ENCODE measurements around the gene CCND1. TPM values are rescaled to one million over a fixed set of nuclear protein-coding genes. Genes with fewer than 3 reads are reported as not detected.

CCND1 gene
- total RNA-seq, 1 experiment from 2014 or later, result 331 TPM

GRCh38 chr11:69641681-69642548 is 959 bp downstream of the CCND1 start:
- Histone ChIP-seq H3K27me3 (replicated peaks; ENCODE audit: control insufficient read depth, insufficient read depth, low read length) (no peaks in the 10 kb centered on the region), H3K4me1 (peaks cover 19% of the 10 kb centered on the region), H3K9me3 (no peaks in the 10 kb centered on the region), H3K4me3 (ENCODE audit: low read depth, low read length) (peak overlapping the region; percentile 73), H3K36me3 (ENCODE audit: control insufficient read depth, insufficient read depth, low read length) (peaks cover 7% of the 10 kb centered on the region)
- intact Hi-C loops (cut with micrococcal nuclease; ENCODE audit: unreplicated experiment), result loop anchor here (1.0 kb wide), 1 partner anchor 368 kb away; no protein-coding TSS in a partner anchor
- Mint-ChIP-seq H3K36me3 (ENCODE audit: insufficient read depth, unreplicated experiment) (peaks cover 86% of the 10 kb centered on the region), H3K27ac (ENCODE audit: unreplicated experiment) (peak overlapping the region; percentile 97), H3K27me3 (ENCODE audit: insufficient read depth, unreplicated experiment) (no peaks in the 10 kb centered on the region), H3K4me1 (ENCODE audit: low read depth, unreplicated experiment) (peaks cover 13% of the 10 kb centered on the region), H3K9me3 (ENCODE audit: unreplicated experiment) (no peaks in the 10 kb centered on the region), H3K4me3 (ENCODE audit: unreplicated experiment) (peak overlapping the region; percentile 96)
- no peak for TF ChIP-seq CTCF (IDR thresholded peaks at IDR 0.05; ENCODE audit: insufficient read depth in 1 of 2, low read depth in 1 of 2, low read length in 1 of 2, severe bottlenecking in 1 of 2, unreplicated experiment in 1 of 2)
- DNase-seq, result peak; percentile 30 to 47
- POLR2A ChIA-PET, result interaction anchor here (0.6 kb wide), 2 partner anchors 35 to 261 kb away, joined by 6 read pairs; no protein-coding TSS in a partner anchor
- CTCF ChIA-PET, result interaction anchor here (0.6 to 1.3 kb wide), 4 partner anchors 8 to 349 kb away, joined by 3 to 4 read pairs (median 3); partner anchors contain the start of gene LTO1
- BruUV-seq (replicated peaks), result no TSS peak

GRCh38 chr11:69642549-69642912 is 1.6 kb downstream of the CCND1 start:
- H3K36me3 Mint-ChIP-seq (ENCODE audit: insufficient read depth, unreplicated experiment), result peaks cover 87% of the 10 kb centered on the region
- H3K4me1 Mint-ChIP-seq (ENCODE audit: low read depth, unreplicated experiment), result peaks cover 13% of the 10 kb centered on the region
- peaks cover 9% of the 10 kb centered on the region for H3K36me3 ChIP-seq (ENCODE audit: control insufficient read depth, insufficient read depth, low read length)
- BruUV-seq (replicated peaks), result no TSS peak
- peak in 1 of 2 experiments; percentile 49 for DNase-seq
- no peaks in the 10 kb centered on the region for H3K9me3 ChIP-seq
- ChIA-PET CTCF (interaction anchor here (0.7 to 1.6 kb wide), 8 partner anchors 9 to 541 kb away, joined by 3 to 9 read pairs (median 3); no protein-coding TSS in a partner anchor), POLR2A (no interaction called here)
- H3K27me3 ChIP-seq (replicated peaks; ENCODE audit: control insufficient read depth, insufficient read depth, low read length), result no peaks in the 10 kb centered on the region
- H3K4me3 ChIP-seq (ENCODE audit: low read depth, low read length), result peak overlapping the region; percentile 73
- no peaks in the 10 kb centered on the region for H3K9me3 Mint-ChIP-seq (ENCODE audit: unreplicated experiment)
- H3K27ac Mint-ChIP-seq (ENCODE audit: unreplicated experiment), result no peak overlapping the region
- no peaks in the 10 kb centered on the region for H3K27me3 Mint-ChIP-seq (ENCODE audit: insufficient read depth, unreplicated experiment)
- intact Hi-C loops (cut with micrococcal nuclease; ENCODE audit: unreplicated experiment), result no loop called here
- H3K4me1 ChIP-seq, result peaks cover 13% of the 10 kb centered on the region
- no peak for TF ChIP-seq CTCF (IDR thresholded peaks at IDR 0.05; ENCODE audit: insufficient read depth in 1 of 2, low read depth in 1 of 2, low read length in 1 of 2, severe bottlenecking in 1 of 2, unreplicated experiment in 1 of 2)
- H3K4me3 Mint-ChIP-seq (ENCODE audit: unreplicated experiment), result peak overlapping the region; percentile 96

DNA sequence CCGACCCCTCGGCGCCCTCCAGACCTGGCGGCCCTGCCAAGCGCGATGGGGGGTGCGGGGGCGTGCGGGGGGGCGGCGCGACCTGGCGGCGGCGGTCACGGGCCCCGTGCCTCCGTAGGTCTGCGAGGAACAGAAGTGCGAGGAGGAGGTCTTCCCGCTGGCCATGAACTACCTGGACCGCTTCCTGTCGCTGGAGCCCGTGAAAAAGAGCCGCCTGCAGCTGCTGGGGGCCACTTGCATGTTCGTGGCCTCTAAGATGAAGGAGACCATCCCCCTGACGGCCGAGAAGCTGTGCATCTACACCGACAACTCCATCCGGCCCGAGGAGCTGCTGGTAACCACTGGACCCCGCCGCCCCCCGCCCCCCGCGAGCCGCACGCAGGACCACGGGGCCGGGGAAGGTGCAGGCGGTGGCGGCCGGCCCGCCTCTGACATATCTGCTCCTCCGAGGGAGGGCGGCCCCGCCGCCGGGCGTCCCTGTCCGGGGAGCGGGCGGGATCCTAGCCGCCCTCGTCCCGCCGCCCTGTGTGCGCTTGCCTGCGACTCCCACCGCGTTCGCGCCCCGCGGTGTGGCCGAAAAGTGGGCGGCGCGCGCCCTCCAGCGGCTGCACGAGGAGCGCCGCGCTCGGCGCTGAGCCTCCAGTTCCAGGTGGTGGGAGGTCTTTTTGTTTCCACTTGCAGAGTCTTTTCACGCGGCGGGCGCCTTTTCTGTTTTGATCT is 2.1 kb downstream of the CCND1 start:
- BruUV-seq (replicated peaks), result no TSS peak
- peak overlapping the region; percentile 96 for H3K4me3 Mint-ChIP-seq (ENCODE audit: unreplicated experiment)
- peaks cover 11% of the 10 kb centered on the region for H3K36me3 ChIP-seq (ENCODE audit: control insufficient read depth, insufficient read depth, low read length)
- peaks cover 87% of the 10 kb centered on the region for H3K36me3 Mint-ChIP-seq (ENCODE audit: insufficient read depth, unreplicated experiment)
- intact Hi-C loops (cut with micrococcal nuclease; ENCODE audit: unreplicated experiment), result loop anchor here (1.0 kb wide), 4 partner anchors 206 to 542 kb away; no protein-coding TSS in a partner anchor
- peak overlapping the region; percentile 45 for H3K27ac Mint-ChIP-seq (ENCODE audit: unreplicated experiment)
- CTCF ChIA-PET, result interaction anchor here (0.7 to 1.6 kb wide), 10 partner anchors 9 to 541 kb away, joined by 3 to 9 read pairs (median 3); a partner anchor contains a TSS
- peaks cover 10% of the 10 kb centered on the region for H3K4me1 ChIP-seq
- TF ChIP-seq CTCF (IDR thresholded peaks at IDR 0.05; ENCODE audit: insufficient read depth in 1 of 2, low read depth in 1 of 2, low read length in 1 of 2, severe bottlenecking in 1 of 2, unreplicated experiment in 1 of 2), result peak; percentile 96 to 99
- no peaks in the 10 kb centered on the region for H3K9me3 Mint-ChIP-seq (ENCODE audit: unreplicated experiment)
- H3K27me3 ChIP-seq (replicated peaks; ENCODE audit: control insufficient read depth, insufficient read depth, low read length), result no peaks in the 10 kb centered on the region
- peaks cover 13% of the 10 kb centered on the region for H3K4me1 Mint-ChIP-seq (ENCODE audit: low read depth, unreplicated experiment)
- peak overlapping the region; percentile 73 for H3K4me3 ChIP-seq (ENCODE audit: low read depth, low read length)
- POLR2A ChIA-PET, result interaction anchor here (1.4 kb wide), 1 partner anchor 355 kb away, joined by 3 read pairs; no protein-coding TSS in a partner anchor
- H3K9me3 ChIP-seq, result no peaks in the 10 kb centered on the region
- DNase-seq, result peak; percentile 85 to 95
- H3K27me3 Mint-ChIP-seq (ENCODE audit: insufficient read depth, unreplicated experiment), result no peaks in the 10 kb centered on the region
